ENCODE data around the gene STOML2. TPM values are rescaled to one million over a fixed set of nuclear protein-coding genes. Genes with fewer than 3 reads are reported as not detected.
A peak's percentile ranks its signal among the peaks of the same experiment; 100 is the strongest.

The STOML2 gene
- polyA plus RNA-seq, 6 donors from 2014 or later: 82.9 to 215 (median 95.8) TPM

DNA sequence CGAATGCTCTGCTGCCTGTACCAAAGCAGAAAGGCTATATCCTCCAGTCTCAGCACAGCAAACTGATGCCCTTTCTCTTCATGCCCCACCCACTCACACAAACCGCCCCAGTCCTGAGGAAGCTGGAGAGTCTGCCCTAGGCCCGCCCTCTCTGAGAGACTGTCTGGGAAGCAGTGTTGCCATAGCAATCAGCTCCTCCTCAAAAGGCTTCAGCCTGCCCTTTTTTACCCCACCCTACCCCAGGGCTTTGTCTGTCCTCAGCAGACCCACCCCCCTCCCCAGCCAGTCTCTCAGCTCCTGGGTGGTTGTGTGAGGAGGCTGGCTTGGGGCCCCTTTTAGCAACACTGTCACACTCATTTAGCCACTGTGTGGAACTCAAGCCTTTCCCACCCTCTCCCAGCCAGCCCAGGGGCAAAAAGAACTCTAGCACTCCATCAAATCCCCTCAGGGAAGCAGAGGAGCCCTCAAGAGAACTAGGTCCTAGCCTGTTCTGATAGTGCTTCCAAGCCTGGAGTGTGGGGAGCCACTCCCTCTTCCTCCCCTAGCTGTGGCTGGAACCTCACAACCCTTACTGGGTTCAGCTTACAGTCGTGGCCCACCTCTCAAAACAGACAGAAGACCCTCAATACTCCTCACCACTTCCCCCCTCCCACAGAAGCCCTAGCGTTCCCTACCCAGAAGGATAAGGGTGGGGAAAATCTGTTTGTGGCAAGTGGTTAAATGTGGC, 11.3 kb upstream of the STOML2 start:
- Mint-ChIP-seq H3K4me3 (peak overlapping the region; percentile 42 to 98 (median 94)), H3K4me1 (peaks cover 52 to 57% (median 56%) of the 10 kb centered on the region in 3 donors), H3K9me3 (peaks cover 0 to 3% (median 0%) of the 10 kb centered on the region in 7 donors), H3K36me3 (no peaks in the 10 kb centered on the region), H3K27ac (peak overlapping the region in 5 of 6 donors; percentile 89 to 93 (median 90)), H3K27me3 (no peaks in the 10 kb centered on the region)
- ATAC-seq (ENCODE audit: low read depth in 2 of 2) (no peak), DNase-seq (peak; percentile 19)

DNA sequence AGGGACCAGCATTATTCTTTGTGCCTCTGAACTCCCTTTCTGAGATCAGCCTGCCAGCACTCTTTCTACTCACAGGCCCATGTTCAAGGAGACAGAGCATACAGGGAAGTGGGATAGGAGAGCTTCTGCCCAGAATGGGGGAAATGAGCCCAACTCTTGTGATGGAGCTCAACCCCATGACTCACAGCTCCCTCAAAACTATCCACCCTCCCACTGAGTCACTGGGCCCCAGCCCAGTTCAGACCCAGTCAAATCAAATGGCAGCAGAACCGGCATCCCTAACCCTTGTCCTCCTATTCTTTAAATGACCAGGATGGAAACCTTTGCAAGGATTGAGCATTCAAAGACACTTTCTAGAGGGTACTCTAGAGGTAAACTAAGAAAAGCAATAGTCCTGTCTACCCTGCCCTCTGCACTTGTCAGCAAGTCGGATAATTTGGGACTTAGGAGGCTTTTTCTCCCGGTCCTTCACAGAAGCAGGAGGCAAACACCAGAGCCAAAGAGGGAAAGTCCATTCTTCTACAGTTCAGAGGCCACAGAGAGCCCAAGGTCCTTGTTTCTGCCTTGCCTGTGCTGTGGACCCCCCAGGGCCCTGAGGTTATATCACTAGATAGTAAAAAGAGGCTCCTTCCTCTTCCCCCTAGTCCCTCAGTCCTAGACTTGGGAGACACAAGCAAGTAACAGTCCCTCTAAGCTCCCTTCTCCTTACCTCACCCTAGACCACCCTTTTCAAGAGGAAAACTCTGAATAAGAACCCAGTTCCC, 9.5 kb upstream of the STOML2 start:
- H3K9me3 Mint-ChIP-seq: peaks cover 0 to 3% (median 0%) of the 10 kb centered on the region in 7 donors
- H3K4me1 Mint-ChIP-seq: peaks cover 52 to 57% (median 56%) of the 10 kb centered on the region in 3 donors
- no peaks in the 10 kb centered on the region for H3K27me3 Mint-ChIP-seq
- peak overlapping the region; percentile 1 to 91 (median 80) for H3K4me3 Mint-ChIP-seq
- ATAC-seq (ENCODE audit: low read depth in 2 of 2): no peak
- peak overlapping the region; percentile 66 to 92 (median 86) for H3K27ac Mint-ChIP-seq
- H3K36me3 Mint-ChIP-seq: no peaks in the 10 kb centered on the region
- no peak for DNase-seq

DNA sequence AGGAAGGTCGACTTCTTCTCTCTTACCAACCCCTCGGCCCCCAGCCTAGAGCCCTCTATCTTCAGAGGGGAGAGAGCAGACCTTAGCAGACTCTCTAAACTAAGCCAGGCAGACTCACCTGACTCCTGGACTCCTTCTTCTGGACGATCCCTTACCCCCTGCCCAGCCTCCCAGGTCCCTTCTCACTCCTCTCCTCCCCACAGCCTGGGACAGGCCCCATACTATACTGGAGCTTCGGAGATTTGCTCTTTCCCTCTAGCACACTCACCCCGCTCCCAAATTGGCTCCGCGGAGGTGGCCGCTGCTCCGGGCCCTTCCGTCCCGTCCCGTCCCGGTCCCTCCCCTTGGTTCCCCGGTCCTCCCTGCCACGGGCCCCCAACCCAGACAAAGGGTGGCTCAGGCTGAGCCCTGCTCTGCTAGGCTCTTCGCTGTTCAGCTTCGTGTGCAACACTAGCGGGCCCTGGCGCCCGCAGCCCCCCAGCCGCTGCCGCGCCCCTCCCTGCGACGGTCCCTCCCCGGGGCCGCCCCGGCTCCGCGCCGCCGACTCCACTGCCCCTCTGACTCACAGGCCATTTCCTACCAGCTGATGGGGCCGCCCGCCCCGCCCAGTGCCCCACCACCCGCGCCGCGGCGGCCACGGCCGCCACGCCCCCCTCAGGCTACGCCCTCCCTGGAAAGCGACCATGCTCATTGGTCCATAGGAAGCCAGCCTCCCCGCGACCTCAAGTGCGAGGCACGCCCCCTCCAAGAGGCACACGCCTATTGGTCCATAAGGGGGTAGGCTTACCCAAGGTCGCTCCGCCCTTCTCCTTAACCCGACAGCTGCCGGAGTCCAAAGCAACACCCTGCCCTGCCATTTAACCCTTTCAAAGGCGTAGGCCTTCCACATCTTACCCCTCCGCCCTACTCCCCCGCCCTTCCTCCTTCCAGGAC, 8.3 kb upstream of the STOML2 start:
- peak; percentile 77 for ATAC-seq (ENCODE audit: low read depth in 2 of 2)
- Mint-ChIP-seq H3K36me3 (no peaks in the 10 kb centered on the region), H3K4me1 (peaks cover 45 to 51% (median 46%) of the 10 kb centered on the region in 3 donors)

DNA sequence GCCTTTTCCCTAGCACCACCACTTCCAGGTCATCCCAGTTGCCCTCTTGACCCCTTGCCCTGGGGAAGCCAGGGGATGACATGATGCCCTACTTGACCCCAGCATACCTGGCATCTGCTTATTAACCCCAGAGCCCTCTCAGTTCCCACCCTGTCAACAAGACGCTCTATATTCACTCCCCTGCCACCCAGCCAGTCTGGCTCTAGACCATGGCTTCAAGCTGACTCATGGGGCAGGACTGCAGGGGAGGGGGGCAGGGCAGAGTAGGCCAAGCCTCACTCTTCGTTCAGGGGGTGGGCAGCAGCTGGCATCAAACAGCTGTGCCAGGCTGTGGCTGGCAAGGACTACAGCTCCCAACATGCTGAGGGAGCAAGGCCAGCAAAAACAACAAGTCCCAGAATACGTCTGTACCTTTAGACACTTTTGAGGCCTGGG, 7.4 kb upstream of the STOML2 start:
- Mint-ChIP-seq H3K4me1 (peaks cover 35 to 42% (median 37%) of the 10 kb centered on the region in 3 donors), H3K9me3 (peaks cover 0 to 3% (median 0%) of the 10 kb centered on the region in 7 donors), H3K27ac (peak overlapping the region in 5 of 6 donors; percentile 13 to 96 (median 88)), H3K4me3 (peak overlapping the region in 7 of 8 donors; percentile 29 to 91 (median 83)), H3K27me3 (no peaks in the 10 kb centered on the region), H3K36me3 (no peaks in the 10 kb centered on the region)
- DNase-seq: no peak
- ATAC-seq (ENCODE audit: low read depth in 2 of 2): no peak

More for the DNA sequence above, 8.3 kb upstream of the STOML2 start:
- DNase-seq: peak; percentile 91
- peaks cover 0 to 3% (median 0%) of the 10 kb centered on the region in 7 donors for H3K9me3 Mint-ChIP-seq
- peak overlapping the region; percentile 66 to 92 (median 90) for H3K27ac Mint-ChIP-seq
- peak overlapping the region; percentile 73 to 91 (median 84) for H3K4me3 Mint-ChIP-seq
- H3K27me3 Mint-ChIP-seq: no peaks in the 10 kb centered on the region

DNA sequence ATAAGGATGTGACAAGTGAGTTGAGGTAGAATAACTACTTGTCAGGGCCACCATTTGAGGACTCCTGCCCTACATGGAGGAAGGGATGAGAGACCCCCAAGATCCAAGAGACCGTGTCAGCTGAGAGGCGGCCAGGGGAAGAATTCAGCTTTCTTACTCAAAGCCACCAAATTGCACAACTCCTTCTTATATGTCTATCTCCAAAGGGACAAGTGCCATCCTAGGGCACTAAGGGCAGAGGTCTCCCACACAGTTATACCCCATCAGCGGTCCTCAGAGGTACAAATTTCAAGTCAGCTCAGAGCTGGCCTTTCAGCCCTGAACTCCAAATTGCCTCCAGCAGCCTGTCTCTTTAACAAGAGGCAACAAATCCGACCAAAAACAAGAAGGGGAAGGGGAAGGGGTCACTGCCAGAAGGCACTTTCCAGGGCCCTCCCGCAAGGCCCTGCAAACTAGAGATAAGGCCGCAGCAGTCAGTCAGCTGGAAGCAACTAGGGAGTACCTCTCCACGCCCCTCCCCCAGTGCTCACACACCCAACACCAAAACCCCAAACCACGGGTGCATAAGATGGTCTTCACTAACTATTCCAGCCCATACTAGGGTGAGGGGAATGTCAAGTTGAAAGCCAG, 6.1 kb upstream of the STOML2 start:
- ATAC-seq (ENCODE audit: low read depth in 2 of 2) (no peak), DNase-seq (no peak)
- Mint-ChIP-seq H3K9me3 (peaks cover 0 to 3% (median 0%) of the 10 kb centered on the region in 7 donors), H3K4me1 (peaks cover 24 to 29% (median 26%) of the 10 kb centered on the region in 3 donors), H3K27me3 (no peaks in the 10 kb centered on the region), H3K36me3 (no peaks in the 10 kb centered on the region), H3K4me3 (peak overlapping the region in 2 of 8 donors; percentile 30 to 42), H3K27ac (peak overlapping the region in 1 of 6 donors; percentile 44)

DNA sequence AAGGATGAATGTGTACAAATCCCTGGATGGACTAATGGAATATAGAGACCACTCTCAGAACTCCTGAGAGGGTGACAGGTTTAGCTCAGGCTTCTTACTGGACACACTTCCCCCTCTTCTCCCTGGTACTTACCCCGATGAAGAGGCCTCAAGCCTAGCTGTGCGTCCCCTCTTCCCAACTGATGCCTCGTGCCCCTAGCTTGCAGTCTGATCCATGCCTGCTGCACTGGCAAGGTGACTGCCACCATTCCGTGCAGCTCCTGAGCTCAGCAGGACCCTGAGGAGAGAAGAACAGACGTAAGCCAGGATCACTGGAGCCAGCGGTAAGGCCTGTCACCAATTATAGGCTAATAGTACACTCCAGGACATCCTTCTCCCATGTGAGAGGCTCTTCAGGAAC, 5.5 kb upstream of the STOML2 start:
- Mint-ChIP-seq H3K36me3 (no peaks in the 10 kb centered on the region), H3K27ac (no peak overlapping the region)

DNA sequence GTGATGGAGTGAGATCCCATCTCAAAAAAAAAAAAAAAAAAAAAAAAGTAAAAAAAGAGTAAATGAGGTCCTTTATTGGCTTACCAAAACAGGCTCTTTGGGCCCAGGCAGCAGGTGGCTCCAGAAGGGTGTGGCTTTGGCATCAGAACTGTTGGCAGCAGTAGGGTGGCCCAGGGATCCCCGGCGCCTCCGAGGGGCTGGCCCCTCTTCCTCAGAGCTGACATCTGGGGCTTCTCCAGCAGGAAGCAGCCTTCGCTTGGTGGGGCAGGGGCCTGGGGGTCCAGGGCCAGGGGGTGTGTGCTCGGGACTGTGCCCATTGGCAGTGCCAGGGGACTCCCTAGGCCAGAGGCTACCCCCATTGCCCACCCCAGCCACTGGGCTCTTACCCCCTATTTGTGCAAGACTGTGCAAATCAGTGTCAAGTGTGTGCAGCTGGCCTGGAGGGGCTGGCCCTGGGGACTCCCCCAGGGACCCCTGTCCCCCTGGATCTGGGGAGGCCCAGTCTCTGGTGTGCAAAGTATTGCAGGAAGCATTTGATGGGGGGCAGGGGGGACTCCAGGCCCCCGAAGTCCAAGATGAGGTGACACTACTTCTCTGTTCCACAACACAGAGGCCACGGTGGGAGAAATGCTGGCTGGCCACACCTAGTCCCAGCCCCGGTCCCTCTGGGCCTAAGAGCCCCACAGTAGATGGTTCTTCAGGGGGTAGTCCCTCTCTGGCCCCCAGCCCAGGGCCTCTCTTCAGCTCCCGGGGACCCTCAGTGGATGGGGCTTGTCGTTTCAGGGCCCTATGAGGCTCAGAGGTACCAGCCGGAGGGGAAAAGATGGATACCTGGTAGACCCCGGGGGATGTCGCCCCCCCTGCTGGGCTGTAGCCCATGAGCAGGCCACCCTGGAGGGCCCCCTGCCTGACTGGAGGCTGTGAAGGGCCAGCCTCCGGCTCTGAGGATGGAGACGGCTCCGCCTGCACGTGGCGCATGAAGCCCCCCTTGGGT, 4.7 kb upstream of the STOML2 start:
- Mint-ChIP-seq H3K4me1 (peaks cover 31 to 33% (median 31%) of the 10 kb centered on the region in 3 donors), H3K36me3 (no peaks in the 10 kb centered on the region), H3K9me3 (peaks cover 0 to 3% (median 0%) of the 10 kb centered on the region in 7 donors), H3K4me3 (no peak overlapping the region), H3K27ac (no peak overlapping the region), H3K27me3 (no peaks in the 10 kb centered on the region)
- DNase-seq: no peak
- no peak for ATAC-seq (ENCODE audit: low read depth in 2 of 2)

More for the DNA sequence above, 5.5 kb upstream of the STOML2 start:
- H3K27me3 Mint-ChIP-seq: no peaks in the 10 kb centered on the region
- ATAC-seq (ENCODE audit: low read depth in 2 of 2): no peak
- H3K4me1 Mint-ChIP-seq: peaks cover 23 to 26% (median 26%) of the 10 kb centered on the region in 3 donors
- DNase-seq: no peak
- H3K4me3 Mint-ChIP-seq: peak overlapping the region in 1 of 8 donors; percentile 30
- peaks cover 0 to 3% (median 0%) of the 10 kb centered on the region in 7 donors for H3K9me3 Mint-ChIP-seq

DNA sequence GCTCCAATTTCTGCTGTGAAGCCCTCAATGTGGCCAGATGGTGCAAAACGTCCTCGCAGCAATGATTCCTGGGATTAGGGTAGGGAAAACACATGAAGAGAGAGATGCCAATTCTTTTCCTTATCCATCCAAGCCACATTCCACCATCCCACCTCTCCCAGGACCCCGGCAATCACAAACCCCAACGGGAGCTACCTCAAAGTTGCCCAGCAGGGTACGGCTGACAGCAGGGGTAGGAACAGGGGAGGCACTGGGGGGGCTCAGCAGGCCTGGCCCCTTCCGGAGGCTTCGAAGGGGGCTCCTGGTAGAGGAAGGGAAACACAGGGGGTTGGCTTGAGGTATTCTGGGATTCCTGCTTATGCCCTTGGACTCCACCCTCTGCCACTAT, 3.4 kb upstream of the STOML2 start:
- DNase-seq (no peak), ATAC-seq (ENCODE audit: low read depth in 2 of 2) (no peak)
- no peaks in the 10 kb centered on the region for H3K36me3 Mint-ChIP-seq
- peaks cover 29 to 33% (median 32%) of the 10 kb centered on the region in 3 donors for H3K4me1 Mint-ChIP-seq
- no peaks in the 10 kb centered on the region for H3K9me3 Mint-ChIP-seq
- H3K27me3 Mint-ChIP-seq: no peaks in the 10 kb centered on the region
- H3K4me3 Mint-ChIP-seq: peak overlapping the region in 1 of 8 donors; percentile 10
- peak overlapping the region in 1 of 6 donors; percentile 72 for H3K27ac Mint-ChIP-seq

DNA sequence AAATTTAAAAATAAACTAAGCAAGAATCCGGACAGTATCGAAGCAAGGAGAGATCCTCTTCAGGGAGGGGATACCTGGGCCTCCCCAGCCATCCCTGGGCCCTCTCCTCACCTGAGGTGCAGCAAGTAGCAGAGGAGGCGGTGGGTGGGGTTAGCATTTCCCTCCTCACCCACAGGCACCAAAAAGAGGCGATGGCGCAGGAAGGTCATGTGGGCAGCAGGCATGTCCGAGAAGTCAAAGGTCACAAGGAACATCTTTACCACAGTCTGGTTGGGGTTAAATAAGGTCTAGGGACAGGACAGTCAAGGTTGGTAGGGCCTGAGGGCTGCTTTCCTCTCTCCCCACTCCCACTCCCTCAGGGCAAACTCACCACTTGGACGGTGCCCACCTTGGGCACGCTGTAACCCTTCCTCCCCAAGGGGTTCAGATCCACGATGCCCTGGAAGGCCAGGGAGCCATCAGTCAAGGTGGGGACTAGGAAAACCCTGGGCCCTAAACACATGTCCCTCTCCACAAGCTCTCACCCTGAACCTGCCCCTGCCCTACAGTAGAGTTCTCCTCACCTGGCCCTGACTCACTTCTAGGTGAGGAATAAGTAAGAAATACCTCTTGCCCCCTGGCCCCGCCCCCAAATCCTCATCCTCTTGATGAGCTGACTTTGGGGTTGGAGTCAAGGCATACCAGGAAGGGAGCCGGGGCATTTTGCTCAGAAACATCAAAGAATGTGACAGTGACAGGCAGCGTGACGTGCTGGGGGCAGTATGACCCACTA, 2.8 kb upstream of the STOML2 start:
- Mint-ChIP-seq H3K27ac (peak overlapping the region in 2 of 6 donors; percentile 72 to 78), H3K36me3 (peaks cover 0 to under 1% of the 10 kb centered on the region in 2 donors), H3K4me1 (peaks cover 24 to 33% (median 32%) of the 10 kb centered on the region in 3 donors), H3K4me3 (no peak overlapping the region), H3K9me3 (no peaks in the 10 kb centered on the region), H3K27me3 (no peaks in the 10 kb centered on the region)
- ATAC-seq (ENCODE audit: low read depth in 2 of 2): no peak
- no peak for DNase-seq

DNA sequence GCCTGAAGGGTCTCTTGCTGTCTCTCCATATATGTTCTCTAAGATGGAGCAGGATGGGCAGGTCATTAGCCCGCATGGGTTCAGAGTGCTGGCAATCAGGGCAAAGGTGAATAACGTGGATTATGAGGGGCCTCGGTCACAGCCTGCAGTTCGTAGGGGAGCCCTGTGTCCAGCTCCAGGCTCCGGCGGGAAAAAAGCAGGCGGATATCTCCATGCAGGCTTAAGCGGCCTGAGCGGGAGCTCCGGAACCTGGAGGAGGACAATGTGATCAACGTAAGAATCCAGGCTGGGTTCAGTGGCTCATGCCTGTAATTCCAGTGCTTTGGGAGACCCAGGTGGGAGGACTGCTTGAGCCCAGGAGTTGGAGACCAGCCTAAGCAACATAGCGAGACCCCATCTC, 2.2 kb upstream of the STOML2 start:
- Mint-ChIP-seq H3K27ac (peak overlapping the region in 3 of 6 donors; percentile 27 to 75 (median 66)), H3K4me1 (peaks cover 22 to 36% (median 32%) of the 10 kb centered on the region in 3 donors), H3K27me3 (no peaks in the 10 kb centered on the region), H3K9me3 (no peaks in the 10 kb centered on the region), H3K36me3 (peaks cover 4 to 7% of the 10 kb centered on the region in 2 donors), H3K4me3 (no peak overlapping the region)
- ATAC-seq (ENCODE audit: low read depth in 2 of 2): no peak
- no peak for DNase-seq

DNA sequence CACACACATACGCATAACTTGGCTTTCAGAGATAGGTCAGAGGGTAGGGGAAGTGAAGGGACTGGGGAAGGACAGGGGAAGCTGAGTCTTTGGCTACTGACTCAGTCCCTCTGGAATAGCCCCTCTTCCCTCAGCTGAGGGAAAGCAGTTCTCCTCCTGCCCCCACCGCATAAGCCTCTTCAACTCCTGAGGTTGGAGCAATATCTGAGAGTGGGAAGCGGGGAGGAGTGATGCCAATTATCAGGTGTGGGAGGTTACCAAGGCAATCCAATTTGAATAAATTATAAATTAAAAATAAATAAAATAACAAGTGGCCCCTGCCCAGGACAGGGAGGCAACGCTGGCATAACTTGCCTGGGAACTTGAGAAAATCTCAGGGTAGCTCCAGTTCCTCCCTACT, 1.7 kb upstream of the STOML2 start:
- Mint-ChIP-seq H3K4me3 (peak overlapping the region in 3 of 8 donors; percentile 3 to 47 (median 44)), H3K36me3 (peaks cover 7 to 12% of the 10 kb centered on the region in 2 donors), H3K27me3 (no peaks in the 10 kb centered on the region)

More for the DNA sequence above, 1.7 kb upstream of the STOML2 start:
- no peak for ATAC-seq (ENCODE audit: low read depth in 2 of 2)
- no peaks in the 10 kb centered on the region for H3K9me3 Mint-ChIP-seq
- peak overlapping the region in 4 of 6 donors; percentile 27 to 99 (median 90) for H3K27ac Mint-ChIP-seq
- DNase-seq: no peak
- peaks cover 21 to 36% (median 32%) of the 10 kb centered on the region in 3 donors for H3K4me1 Mint-ChIP-seq
